Progenitor cell of endocrine pancreas (in vitro differentiated cells): Measurements from ENCODE around the gene ACBD4. TPM values are rescaled to one million over a fixed set of nuclear protein-coding genes. Genes with fewer than 3 reads are reported as not detected.

ENCODE experiments used
- DNase-seq: peaks from one replicate; pipeline ENCODE4 v3.0.0; 2021; ENCODE audit warnings: low spot score; ENCODE audit not compliant: unreplicated experiment
- H3K27ac Mint-ChIP-seq: 2 replicates; pipeline ENCODE4 v1.8.0; 2021; ENCODE audit warnings: mild to moderate bottlenecking, moderate library complexity, mixed read lengths
- H3K27me3 Mint-ChIP-seq: 2 replicates; pipeline ENCODE4 v1.8.0; 2021; ENCODE audit warnings: mixed read lengths
- H3K36me3 Mint-ChIP-seq: 2 replicates; pipeline ENCODE4 v1.8.0; 2022; ENCODE audit warnings: mixed read lengths; ENCODE audit not compliant: insufficient read depth
- H3K4me1 Mint-ChIP-seq: 2 replicates; pipeline ENCODE4 v1.8.0; 2021; ENCODE audit warnings: low read depth, mixed read lengths
- H3K4me3 Mint-ChIP-seq: 2 replicates; pipeline ENCODE4 v1.8.0; 2021; ENCODE audit warnings: low read depth, mild to moderate bottlenecking, moderate library complexity, mixed read lengths
- H3K9me3 Mint-ChIP-seq: 2 replicates; pipeline ENCODE4 v1.8.0; 2021; ENCODE audit warnings: low read depth, mixed read lengths
- CTCF ChIP-seq: fragments of 200-600 bp; sonication (generic); IDR thresholded peaks from one replicate; pipeline ENCODE4 v1.5.0; 2021; ENCODE audit warnings: antibody characterized with exemption, mild to moderate bottlenecking; ENCODE audit not compliant: unreplicated experiment
- total RNA-seq: library from RNA; stranded (reverse); gene quantifications from 2 replicates; pipeline ENCODE4 v1.2.1, GENCODE V29; 2021

Gene ACBD4
- total RNA-seq, 1 donor from 2014 or later: 14.1 TPM

GRCh38 chr17:45149669-45150664, 14.5 kb downstream of the ACBD4 start:
- TF ChIP-seq CTCF: no peak
- H3K9me3 Mint-ChIP-seq: no peaks in the 10 kb centered on the region
- no peak for DNase-seq
- no peaks in the 10 kb centered on the region for H3K36me3 Mint-ChIP-seq
- no peaks in the 10 kb centered on the region for H3K27me3 Mint-ChIP-seq
- peaks cover 24% of the 10 kb centered on the region for H3K4me1 Mint-ChIP-seq
- peak overlapping the region; percentile 99 for H3K4me3 Mint-ChIP-seq
- H3K27ac Mint-ChIP-seq: peak overlapping the region; percentile 100

- TF ChIP-seq CTCF: no peak
- no peak for DNase-seq
- H3K27me3 Mint-ChIP-seq: no peaks in the 10 kb centered on the region
- H3K9me3 Mint-ChIP-seq: no peaks in the 10 kb centered on the region
- peak overlapping the region; percentile 8 for H3K27ac Mint-ChIP-seq
- H3K36me3 Mint-ChIP-seq: no peaks in the 10 kb centered on the region
- H3K4me3 Mint-ChIP-seq: peak overlapping the region; percentile 60
- peaks cover 26% of the 10 kb centered on the region for H3K4me1 Mint-ChIP-seq
Observed at GRCh38 chr17:45150911-45151809, 15.7 kb downstream of the ACBD4 start.

- Mint-ChIP-seq H3K9me3 (no peaks in the 10 kb centered on the region), H3K36me3 (peaks cover 1% of the 10 kb centered on the region), H3K27me3 (no peaks in the 10 kb centered on the region), H3K27ac (no peak overlapping the region), H3K4me3 (no peak overlapping the region), H3K4me1 (peaks cover 37% of the 10 kb centered on the region)
- no peak for DNase-seq
- TF ChIP-seq CTCF: no peak
Observed at GRCh38 chr17:45155029-45155428, 19.5 kb downstream of the ACBD4 start.

GRCh38 chr17:45155483-45155882, 20.0 kb downstream of the ACBD4 start:
- no peak for TF ChIP-seq CTCF
- Mint-ChIP-seq H3K9me3 (no peaks in the 10 kb centered on the region), H3K27me3 (no peaks in the 10 kb centered on the region), H3K36me3 (peaks cover 1% of the 10 kb centered on the region), H3K4me1 (peaks cover 37% of the 10 kb centered on the region), H3K27ac (no peak overlapping the region), H3K4me3 (no peak overlapping the region)
- no peak for DNase-seq

GRCh38 chr17:45156242-45156641, 20.8 kb downstream of the ACBD4 start:
- DNase-seq: no peak
- no peak overlapping the region for H3K4me3 Mint-ChIP-seq
- H3K27ac Mint-ChIP-seq: no peak overlapping the region
- no peaks in the 10 kb centered on the region for H3K27me3 Mint-ChIP-seq
- no peaks in the 10 kb centered on the region for H3K9me3 Mint-ChIP-seq
- peaks cover 1% of the 10 kb centered on the region for H3K36me3 Mint-ChIP-seq
- no peak for TF ChIP-seq CTCF
- peaks cover 32% of the 10 kb centered on the region for H3K4me1 Mint-ChIP-seq
